Stimulated activated CD8-positive, alpha-beta memory T cell treated with anti-CD3 and anti-CD28 coated beads, Interleukin-15, amount 100 ng/mL, for 48 hours (primary cell): ENCODE results near the gene TSPYL6.
"Not testable (repeated sequence)": the region's sequence is repeated elsewhere in the genome, so short reads cannot be mapped to it uniquely, and the experiment has no call there.

Experiments
- DNase-seq, 2 donors: peaks; one replicate each; pipeline ENCODE4 v3.0.0-alpha.2; 2020; ENCODE audit warnings: low read depth in 2 of 2

The TSPYL6 gene

DNA sequence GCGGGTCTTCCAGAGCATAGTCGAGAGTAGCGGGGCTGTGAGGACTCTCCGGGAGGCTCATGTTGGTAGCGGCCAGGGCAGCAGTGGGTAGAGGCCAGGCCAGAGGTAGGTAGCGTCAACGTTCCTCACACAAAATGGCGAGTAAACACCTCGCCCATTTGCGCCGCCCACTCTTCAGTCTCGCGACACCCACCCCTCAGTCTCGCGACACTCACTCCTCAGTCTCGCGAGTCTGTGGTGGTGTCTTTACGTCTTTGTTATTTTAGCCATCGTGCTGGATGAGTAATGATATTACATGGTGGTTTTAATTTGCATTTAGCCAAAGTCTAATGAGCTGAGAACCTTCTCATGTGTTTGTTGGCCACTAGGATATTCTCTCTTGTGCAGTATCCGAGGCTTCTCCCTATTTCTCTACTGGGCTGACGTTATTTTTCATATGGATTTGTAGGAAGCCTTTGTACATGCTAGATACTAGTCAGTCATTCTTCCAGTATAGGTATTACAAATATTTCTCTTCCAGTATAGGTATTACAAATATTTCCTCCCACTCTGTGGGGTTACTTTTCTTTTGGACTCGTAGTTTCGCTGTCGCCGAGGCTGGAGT lies at the start of gene TSPYL6:
TSS of gene TSPYL6 (minus strand) at position 139 of the 604 bp plus-strand sequence. CDS start at position 61, 78 bp downstream.
- no peak for DNase-seq

DNA sequence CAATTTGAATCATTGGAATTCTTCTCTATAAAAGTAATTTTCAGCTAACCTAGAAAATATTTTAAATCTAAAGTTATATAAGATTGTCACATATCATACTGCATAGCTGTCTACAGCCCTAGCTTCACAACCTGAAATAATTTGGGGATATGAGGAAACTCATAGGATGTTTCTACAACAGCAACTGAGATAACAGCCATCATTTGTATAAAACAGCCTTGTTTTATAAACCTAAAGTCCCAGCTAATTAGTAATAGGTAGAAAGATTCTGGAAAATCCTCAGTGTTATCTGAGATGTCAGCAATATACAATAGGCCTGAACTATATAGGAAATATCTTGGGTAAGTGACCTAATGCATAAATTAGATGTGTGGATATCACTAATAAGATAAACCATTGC lies 47.6 kb upstream of the TSPYL6 start:
- no peak for DNase-seq

DNA sequence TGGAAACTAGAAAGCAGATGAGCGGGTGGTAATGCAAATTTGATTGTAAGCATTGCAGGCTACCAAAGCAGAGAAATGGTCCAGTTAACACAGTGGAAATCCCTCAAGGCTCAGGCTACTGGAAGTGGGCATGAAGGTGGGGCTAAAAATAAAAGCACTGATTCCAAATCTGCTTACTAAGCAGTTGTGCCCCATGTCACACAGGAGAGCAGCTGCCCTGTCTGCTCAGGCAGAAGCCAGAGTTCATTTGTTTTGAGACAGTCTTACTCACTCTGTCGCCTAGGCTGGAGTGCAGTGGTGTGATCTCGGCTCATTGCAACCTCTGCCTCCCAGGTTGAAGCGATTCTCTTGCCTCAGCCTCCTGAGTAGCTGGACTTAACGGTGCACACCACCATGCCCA lies 42.5 kb upstream of the TSPYL6 start:
- DNase-seq, result no peak

DNA sequence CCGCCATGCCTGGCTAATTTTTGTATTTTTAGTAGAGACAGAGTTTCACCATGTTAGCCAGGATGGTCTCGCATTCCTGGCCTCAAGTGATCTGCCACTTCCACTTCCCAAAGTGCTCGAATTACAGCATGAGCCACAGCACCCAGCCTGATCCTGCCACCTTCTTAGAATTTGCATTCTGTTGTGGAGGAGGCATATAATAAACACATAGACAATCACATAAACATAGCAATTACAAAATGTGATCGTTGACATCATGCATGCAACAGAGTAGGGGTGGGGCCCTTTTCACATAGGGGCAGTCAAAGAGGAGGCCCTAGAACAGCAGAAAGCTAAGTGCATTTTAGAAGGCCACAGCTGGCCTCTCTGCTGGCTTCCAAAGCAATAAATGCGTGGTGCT lies 39.9 kb upstream of the TSPYL6 start:
- DNase-seq, result no peak

DNA sequence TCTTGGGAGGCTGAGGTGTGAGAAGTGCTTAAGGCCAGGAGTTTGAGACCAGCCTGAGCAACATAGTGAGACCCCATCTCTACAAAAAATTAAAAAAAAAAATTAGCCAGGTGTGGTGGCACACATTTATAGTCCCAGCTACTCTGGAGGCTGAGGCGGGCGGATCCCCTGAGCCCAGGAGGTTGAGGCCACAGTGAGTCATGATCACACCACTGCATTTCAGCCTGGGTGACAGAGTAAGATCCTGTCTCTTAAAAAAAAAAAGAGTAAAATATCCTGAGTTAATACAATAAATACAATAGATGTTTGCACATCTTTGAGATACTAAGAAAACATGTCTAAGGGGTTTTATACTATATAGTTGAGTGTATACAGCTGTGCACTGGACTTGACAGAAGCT lies 38.6 kb upstream of the TSPYL6 start:
- DNase-seq, result not testable (repeated sequence)

DNA sequence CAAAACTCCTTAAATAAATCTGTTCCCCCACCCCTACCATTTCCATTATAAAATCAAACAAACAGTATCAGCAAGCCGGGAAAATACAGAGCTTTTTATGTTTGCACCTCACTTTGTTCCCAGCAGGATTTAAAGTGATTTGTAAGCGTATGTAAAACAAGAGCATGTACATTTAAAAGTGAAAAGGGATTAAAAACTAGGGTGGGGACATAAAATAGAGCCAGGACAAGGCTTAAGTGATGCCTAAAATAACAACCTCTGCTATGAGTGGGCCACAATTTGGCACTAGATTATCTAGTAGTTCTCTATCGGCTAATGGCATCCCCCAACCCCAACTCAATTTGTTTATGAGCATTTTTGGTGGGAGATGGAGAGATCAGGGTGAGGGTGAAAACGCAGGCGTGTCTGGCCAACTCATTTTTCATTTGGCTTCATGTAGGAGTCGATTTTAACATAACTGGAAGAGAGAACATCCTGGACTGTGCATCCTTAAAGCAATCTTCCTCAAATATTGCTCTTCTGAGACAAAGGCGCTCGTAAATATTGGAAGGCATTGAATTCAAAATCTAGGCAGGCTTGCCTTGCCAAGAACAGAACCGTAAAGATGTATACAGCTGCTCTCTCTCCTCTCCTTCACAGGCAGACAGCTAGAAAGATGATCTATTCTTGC lies 34.5 kb upstream of the TSPYL6 start:
- no peak for DNase-seq

DNA sequence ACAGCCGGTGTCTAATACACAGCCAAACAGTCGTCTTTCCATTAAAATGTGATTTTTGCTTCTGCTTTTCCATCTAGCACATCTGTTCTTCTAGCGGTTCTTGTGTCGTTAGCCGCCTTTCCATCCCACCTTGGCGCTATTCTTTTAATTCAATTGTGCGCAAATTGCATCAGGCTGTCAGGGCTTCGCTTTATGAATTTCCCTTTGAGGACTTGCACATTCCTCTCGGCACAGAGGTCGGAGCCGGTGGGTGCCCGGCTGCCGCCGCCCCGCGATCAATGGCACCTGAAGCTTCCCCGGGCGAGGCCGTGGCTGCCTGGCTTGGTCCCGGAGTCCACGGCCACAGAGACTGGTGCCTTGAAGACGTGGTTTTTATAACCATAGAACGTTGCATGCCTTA lies 33.9 kb upstream of the TSPYL6 start:
- no peak for DNase-seq

DNA sequence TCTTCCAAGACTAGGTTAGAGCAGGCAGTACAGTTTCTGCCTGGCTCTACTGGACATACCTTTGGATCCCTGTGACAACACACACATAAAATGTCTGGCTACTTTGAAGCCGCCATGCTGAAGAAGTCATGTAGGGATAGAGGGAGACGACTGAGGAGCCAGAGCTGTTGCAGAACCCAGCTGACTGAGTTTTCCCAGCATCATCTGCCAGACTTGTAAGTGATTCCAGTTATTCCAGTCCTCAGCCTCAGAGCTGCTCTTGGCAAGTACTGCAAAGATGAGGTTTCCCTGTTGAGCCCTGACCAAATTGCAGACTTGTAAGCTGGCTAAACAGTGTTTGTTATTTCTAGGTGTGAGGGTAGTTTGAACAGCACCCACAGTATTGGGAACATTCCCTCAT lies 31.5 kb upstream of the TSPYL6 start:
- no peak for DNase-seq

DNA sequence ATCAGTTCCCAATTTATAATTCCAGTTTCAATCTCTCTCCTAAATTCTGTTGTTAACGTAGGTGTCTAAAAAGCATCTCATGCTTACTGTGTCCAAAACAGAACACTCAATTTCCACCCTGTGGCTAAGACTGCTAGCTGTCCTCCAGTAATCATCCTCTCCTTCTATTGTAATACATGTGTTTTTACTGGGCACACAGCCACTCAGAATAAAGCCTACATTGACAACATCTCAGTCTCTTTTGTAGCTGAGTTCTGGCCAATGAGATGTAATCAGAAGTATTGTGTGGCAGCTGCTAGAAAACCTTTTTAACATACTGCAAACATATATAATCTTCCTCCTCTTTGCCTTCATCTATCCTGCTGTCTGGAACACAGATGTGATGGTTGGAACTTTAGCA lies 29.4 kb upstream of the TSPYL6 start:
- DNase-seq, result no peak

DNA sequence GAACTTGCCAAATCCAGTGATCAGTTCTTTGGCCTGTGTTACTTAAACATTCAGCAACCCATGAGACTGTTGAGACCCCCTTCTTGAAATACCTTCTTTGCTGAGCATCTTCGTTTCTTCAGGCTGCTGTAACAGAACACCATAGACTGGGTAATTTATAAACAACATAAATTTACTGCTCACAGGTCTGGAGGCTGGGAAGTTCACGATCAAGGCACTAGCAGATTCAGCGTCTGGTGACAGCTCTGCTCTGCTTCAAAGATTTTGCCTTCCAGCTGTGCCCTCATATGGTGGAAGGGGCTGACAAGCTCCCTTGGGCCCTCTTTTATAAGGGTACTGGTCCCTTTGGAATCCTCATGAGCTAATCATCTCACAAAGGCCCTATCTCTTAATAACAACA lies 28.8 kb upstream of the TSPYL6 start:
- no peak for DNase-seq

DNA sequence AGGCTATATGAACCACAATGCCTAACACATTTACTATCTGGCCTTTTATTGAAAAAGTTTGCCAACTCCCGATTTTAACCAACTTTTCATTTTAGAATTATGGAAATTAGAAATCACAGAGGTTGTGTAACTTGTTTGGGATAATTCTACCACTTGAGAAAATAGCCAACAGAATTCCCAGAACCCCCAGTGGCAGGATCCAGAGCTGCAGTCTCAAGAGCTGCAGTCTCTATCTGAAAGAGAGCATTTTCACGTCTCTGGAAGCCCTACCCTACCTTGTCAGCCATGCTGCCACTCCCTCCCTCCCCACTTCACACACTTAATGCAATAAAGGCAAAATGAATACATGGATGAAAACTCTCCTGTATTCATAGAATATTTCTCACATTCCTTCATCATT lies 23.4 kb upstream of the TSPYL6 start:
- no peak for DNase-seq

DNA sequence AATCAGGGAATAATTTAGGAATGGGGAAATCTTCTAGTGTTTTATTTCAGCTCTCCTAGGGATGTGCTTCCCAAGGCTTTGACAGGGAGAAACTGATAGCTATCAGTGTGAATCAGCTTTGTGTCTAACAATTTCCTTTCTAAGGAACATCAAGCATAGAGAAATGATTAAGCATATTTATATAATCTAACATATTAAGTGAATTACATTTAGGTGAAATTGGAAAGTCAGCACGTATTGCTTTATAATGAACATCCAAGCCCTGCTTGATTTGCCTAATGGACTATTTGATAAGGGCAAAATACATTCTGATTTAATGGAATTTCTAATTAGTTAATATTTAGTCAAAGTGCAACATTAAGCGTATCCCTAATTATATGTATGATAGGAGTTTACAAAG lies 19.5 kb upstream of the TSPYL6 start:
- DNase-seq, result no peak

DNA sequence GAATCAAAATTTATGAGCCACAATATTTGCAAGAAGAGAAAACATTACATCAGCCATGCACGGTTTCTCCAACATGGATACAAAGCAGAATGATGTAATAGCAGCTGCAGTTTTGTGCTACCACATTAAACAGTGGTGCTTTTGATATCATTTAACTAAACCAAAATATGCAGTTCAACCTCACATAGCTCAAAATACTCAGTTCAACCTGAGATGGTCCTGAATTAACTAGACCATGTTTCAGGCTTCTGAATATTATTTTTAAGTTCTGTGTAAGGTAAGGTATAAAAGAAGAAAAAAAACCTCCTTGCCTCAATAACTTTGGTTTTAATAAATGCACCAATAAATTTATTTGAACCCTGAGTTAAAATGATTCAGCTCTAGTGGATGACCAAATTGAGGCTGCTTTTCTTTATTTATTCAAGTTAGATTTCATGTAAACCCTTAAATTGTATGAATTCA lies 18.8 kb upstream of the TSPYL6 start:
- DNase-seq, result no peak

DNA sequence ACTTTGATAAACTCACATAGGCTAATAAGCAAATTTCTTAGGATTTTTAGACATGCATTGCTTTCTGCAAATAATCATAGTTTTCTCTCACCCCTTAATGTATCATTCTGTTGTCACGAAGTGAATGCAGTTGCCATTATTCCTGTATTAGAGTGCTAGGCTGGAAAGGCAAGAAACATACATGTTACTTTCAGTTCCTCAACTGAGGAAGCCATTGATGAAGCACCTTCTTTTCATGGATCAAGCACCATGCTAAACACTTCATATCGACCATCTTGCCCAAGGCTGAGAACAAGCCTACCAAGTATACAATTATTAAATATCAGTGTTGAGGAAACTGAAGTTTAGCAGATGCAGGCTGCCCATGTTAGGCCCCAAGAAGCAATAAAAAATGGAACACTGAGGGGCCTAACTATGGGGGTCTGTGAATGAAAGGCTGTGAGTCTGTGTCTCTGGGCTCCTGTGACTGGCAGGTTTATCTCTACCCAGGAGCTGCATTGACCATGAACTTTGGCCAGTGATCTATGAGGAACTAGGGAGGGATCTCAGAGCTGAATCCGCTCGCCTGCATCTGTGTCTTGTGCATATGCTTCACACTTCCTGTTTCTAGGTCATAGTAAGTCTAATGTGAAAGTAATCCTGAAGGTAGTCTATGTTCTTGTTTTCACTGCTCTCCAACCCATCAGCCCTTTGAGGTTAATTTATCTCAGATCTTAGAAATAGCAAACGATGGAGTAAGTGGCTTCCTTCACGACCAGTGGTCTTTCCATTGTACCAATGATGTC lies 16.0 kb upstream of the TSPYL6 start:
- DNase-seq, result no peak

DNA sequence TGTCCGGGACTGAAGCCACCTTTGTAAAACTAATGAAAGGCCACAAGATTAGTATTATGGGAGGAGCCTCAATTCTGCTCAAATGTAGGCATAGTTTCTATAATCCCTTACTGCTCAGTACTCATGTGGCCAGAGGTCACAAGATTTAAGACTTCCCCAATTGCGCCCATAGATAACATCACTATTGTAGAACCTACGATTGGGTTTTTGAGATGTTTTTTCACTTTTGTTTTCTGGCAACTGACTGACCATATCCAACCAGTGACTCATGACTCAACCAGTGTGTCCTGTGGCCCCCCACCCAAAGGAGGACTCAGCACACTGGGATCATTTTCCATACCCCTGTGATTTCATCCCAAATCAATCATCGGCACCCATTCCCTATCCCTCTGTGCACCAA lies 15.2 kb upstream of the TSPYL6 start:
- DNase-seq, result no peak

DNA sequence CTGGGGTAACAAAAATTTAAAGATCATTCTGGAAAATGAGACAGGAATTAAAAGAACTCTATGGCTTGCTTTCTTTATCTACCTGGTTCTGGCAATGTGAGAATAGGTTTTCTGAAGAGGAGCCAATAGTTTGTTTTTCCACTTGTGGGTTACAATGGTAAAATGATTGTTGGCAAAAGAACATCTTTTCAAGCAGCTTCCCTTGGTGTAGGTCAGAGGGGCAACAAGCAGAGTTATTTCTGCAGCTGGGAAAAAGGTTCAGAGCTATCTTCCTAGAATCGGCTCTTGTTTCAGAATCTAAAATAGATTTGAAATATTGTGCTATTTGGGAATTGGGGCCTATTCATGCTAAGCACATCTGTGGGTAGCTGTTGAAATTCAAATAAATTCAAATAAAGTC lies 11.5 kb upstream of the TSPYL6 start:
- DNase-seq, result no peak

DNA sequence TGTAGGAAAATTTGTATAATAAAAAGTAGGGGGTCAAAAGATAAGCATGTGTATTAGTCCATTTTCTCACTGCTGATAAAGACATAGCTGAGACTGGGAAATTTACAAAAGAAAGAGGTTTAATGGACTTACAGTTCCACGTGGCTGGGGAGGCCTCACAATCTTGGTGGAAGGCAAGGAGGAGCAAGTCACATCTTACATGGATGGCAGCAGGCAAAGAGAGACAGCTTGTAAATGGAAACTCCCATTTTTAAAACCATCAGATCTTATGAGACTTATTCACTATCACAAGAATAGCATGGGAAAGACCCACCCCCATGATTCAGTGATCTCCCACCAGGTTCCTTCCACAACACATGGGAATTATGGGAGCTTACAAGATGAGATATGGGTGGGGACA lies 9.1 kb upstream of the TSPYL6 start:
- DNase-seq, result not testable (repeated sequence)

DNA sequence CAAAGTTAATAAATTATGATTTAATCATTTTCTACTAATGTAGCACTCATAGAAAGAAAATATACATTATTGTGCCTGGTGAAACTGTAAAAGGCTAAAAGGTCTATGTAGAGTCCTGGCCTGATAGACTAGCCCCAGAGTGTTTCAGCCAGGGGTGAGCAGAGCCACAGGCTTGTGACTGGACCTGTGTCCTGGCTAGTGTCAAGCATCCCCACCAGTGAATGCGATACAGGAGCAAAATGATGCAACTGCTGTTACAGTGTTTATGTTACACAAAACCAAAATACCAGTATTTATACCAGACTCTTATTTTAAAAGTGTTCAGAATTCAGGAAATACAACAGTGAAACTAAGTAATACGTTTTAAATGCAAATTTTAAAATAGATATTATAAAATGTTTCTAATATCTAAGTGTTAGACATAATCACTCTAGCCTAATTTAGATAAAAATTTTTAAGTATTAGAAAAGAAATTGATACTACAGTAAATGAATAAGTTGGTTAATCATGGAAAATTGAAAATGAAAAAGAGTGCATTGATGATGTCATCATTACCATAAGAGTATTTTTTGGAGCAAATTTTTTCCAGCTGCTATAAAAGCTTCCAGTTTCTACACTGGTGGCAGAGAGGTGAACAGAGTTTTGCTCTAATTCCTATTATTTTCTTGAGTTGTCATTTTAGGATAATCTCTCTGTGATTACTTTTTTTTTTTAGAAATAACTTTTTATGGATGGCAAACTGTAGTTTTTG lies 6.2 kb upstream of the TSPYL6 start:
- DNase-seq, result no peak

DNA sequence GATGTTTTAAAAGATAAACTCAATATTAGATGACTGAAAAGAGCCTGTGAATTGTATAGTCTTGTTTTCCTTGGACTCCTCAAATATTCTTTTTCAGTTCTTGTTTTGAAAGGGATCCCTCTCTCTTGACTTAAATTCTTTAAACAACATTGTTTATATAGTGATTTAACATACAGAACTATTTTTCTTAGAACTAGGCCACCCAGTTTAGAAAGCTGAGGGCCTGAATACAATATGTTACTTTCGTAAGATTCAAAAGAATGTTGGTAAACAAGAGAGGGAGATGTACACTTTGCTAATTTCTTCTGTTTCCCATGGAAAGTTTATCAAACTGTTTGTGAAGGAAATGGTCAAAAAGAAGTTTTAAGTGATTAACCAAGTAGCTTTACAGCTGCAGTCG lies 5.5 kb upstream of the TSPYL6 start:
- no peak for DNase-seq

DNA sequence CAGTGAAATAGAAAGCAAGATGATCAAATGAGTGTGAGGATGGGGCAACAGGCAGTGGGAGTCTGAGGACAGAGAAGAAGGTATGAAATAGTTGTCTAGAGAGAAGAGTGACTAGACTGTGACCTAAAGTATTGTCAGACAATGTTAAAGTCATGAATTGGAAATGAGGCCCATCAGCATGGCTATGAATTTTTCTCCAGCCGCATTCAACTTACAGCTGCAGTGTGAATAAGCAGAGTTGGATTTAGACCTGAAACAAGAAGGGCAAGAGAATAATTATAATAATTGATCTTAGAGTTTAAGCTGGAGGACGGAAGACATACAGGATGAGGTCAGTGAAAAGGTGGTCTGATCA lies 4.2 kb upstream of the TSPYL6 start:
- DNase-seq, result no peak

DNA sequence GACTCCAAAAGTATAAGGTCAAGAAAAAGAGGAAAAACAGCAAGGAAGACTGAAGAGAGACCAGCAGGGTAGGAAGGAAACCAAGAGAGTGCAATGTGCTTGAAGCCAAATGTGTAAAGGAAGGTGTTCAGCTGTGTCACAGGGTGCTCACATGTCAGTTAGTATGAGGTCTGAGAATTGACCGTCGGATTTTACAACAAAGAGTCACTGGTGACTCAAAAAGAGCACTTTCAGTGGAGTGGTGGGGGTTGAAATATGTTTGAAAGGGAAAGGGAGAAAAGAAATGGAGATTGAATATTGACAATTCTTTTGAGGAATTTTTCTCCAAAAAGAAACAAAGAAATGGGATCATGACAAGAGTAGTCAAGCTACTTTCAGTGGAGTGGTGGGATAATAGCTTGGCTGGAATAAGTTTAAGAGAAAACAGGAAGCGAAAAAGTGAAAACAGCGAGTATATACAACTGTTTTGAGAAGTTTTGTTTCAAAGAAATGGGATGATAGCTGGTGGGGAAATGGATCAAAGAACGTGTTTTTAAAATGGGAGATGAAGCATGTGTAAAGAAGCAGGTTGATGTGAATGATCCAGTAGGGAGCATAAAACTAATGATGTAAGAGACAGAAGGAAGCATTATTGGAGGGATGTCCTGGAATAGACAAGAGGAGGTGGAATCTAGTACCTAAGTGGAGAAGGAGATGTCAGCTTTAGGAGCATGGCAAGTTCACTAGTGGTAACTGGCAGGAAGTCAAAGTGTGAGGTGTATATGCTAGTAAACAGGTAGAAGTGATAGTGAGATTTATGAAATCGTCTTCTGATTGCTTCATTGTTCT lies 3.6 kb upstream of the TSPYL6 start:
- no peak for DNase-seq

DNA sequence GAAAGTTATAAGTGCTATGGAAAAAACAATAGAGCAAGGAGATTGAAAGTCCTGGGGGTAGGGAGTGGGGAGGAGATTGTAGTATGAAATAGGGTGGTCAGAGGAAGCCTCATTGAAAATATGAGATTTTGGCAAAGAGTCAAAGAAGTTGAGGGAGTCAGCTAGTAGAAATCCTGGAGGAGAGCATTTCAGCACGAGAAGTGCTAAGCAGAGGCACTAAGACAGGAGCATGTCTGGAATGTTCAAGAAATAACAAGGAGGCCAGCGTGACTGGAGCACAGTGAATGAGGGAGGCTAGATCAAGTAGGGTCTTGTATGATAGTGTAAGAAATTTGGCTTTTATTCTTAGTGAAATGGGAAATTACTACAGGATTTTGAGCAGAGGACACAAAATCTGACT lies 2.1 kb upstream of the TSPYL6 start:
- no peak for DNase-seq
